GM12878 (cell line): ENCODE results near the gene MAGI1. TPM values are rescaled to one million over a fixed set of nuclear protein-coding genes. Genes with fewer than 3 reads are reported as not detected.

Experiments used
- ATAC-seq: fragments of 200-7000 bp; cut with Tn5 transposase; 3 replicates; pipeline ENCODE4 v1.9.1; 2020; ENCODE audit warnings: mild to moderate bottlenecking, moderate library complexity
- BruUV-seq: library from RNA; stranded (reverse); fragments of 400-500 nt; replicated peaks from 2 replicates; lab custom pipeline; 2021; lab: Mats Ljungman, UMichigan
- CTCF ChIA-PET: fragments of 300-600 bp; sonication (Branson Sonifier 250); formaldehyde crosslinking; extraction: SDS; loops from one replicate; lab custom pipeline; 2021; ENCODE audit warnings: inconsistent platforms; lab: Yijun Ruan, JAX
- POLR2A ChIA-PET: fragments of 350-600 bp; formaldehyde crosslinking; extraction: SDS; loops from one replicate; lab custom pipeline; 2021; ENCODE audit warnings: inconsistent platforms; lab: Charles Lee
- RAD21 ChIA-PET: fragments of 300-600 bp; sonication (Branson Sonifier 250); formaldehyde crosslinking; loops from one replicate; lab custom pipeline; 2023; ENCODE audit warnings: antibody characterized with exemption; ENCODE audit not compliant: unreplicated experiment; lab: Charles Lee
- SMC1A ChIA-PET: fragments of 300-600 bp; sonication (Branson Sonifier 250); formaldehyde crosslinking; loops from one replicate; lab custom pipeline; 2023; ENCODE audit not compliant: unreplicated experiment, uncharacterized antibody; lab: Charles Lee
- DNase-seq: peaks from one replicate; pipeline ENCODE4 v3.0.0-alpha.2; 2011; ENCODE audit warnings: low read depth, low spot score
- FAIRE-seq: peaks from 3 replicates; lab custom pipeline; 2011; peaks lifted over from hg19 to GRCh38; lab: Jason Lieb, UNC
- H2AFZ ChIP-seq: 2 replicates; pipeline ENCODE4 v1.6.0; 2011; ENCODE audit warnings: low read depth, low read length, control low read depth; ENCODE audit not compliant: control insufficient read depth
- H3K27ac ChIP-seq: 2 replicates; pipeline ENCODE4 v1.5.1; 2011; ENCODE audit warnings: control low read depth; ENCODE audit not compliant: control insufficient read depth, insufficient read depth
- H3K27me3 ChIP-seq, 2 experiments: replicated peaks in 1 of 2; 2 replicates each; pipeline versions ENCODE4 v1.6.0 to v1.6.1; 2011; ENCODE audit warnings: low read length in 1 of 2; ENCODE audit not compliant: control insufficient read depth in 2 of 2, insufficient read depth in 2 of 2
- H3K36me3 ChIP-seq, 2 experiments: 2 replicates each; pipeline ENCODE4 v1.5.1; 2011; ENCODE audit warnings: low read length in 1 of 2; ENCODE audit not compliant: control insufficient read depth in 2 of 2, insufficient read depth in 2 of 2
- H3K4me1 ChIP-seq: 2 replicates; pipeline ENCODE4 v1.6.1; 2011; ENCODE audit warnings: mild to moderate bottlenecking, low read length, moderate library complexity, mixed read lengths; ENCODE audit not compliant: control insufficient read depth, insufficient read depth
- H3K4me2 ChIP-seq: 2 replicates; pipeline ENCODE4 v1.6.0; 2011; ENCODE audit warnings: control low read depth; ENCODE audit not compliant: control insufficient read depth, insufficient read depth
- H3K4me3 ChIP-seq: fragments of 200-600 bp; sonication (generic); 2 replicates; pipeline ENCODE4 v1.5.1; 2016
- H3K79me2 ChIP-seq: 2 replicates; pipeline ENCODE4 v1.6.0; 2011; ENCODE audit warnings: low read length; ENCODE audit not compliant: control insufficient read depth, insufficient read depth
- H3K9ac ChIP-seq: 2 replicates; pipeline ENCODE4 v1.8.0; 2011; ENCODE audit warnings: low read length, control low read depth, mixed read lengths; ENCODE audit not compliant: control insufficient read depth, insufficient read depth
- H3K9me3 ChIP-seq: replicated peaks from 3 replicates; pipeline ENCODE4 v1.5.1; 2011; ENCODE audit warnings: mild to moderate bottlenecking, low read length; ENCODE audit not compliant: control insufficient read depth, insufficient read depth
- H4K20me1 ChIP-seq: 2 replicates; pipeline ENCODE4 v1.6.0; 2011; ENCODE audit not compliant: control insufficient read depth, insufficient read depth
- ATF7 ChIP-seq: fragments of 450-650 bp; IDR thresholded peaks from 2 replicates; pipeline ENCODE4 v1.6.1; 2016; ENCODE audit warnings: low read depth, mild to moderate bottlenecking
- CHD4 ChIP-seq: fragments of 200-600 bp; sonication (generic); IDR thresholded peaks from 2 replicates; pipeline ENCODE4 v1.6.1; 2016; ENCODE audit warnings: mild to moderate bottlenecking
- CREM ChIP-seq: IDR thresholded peaks from 2 replicates; pipeline ENCODE4 v1.6.1; 2014; ENCODE audit warnings: antibody characterized with exemption, low read depth
- HCFC1 ChIP-seq: fragments of 150-350 bp; IDR thresholded peaks from 2 replicates; pipeline ENCODE4 v1.6.1; 2014; ENCODE audit warnings: low read length
- HDAC6 ChIP-seq: fragments of 200-600 bp; sonication (generic); IDR thresholded peaks from one replicate; pipeline ENCODE4 v1.8.0; 2017; ENCODE audit warnings: antibody characterized with exemption; ENCODE audit not compliant: unreplicated experiment
- MEF2A ChIP-seq: IDR thresholded peaks from 2 replicates; pipeline ENCODE4 v1.6.1; 2011; ENCODE audit warnings: low read depth, mild to moderate bottlenecking, low read length, moderate library complexity; ENCODE audit not compliant: insufficient read depth
- NR2C2 ChIP-seq: IDR thresholded peaks from 2 replicates; pipeline ENCODE4 v1.6.1; 2011; ENCODE audit warnings: borderline replicate concordance, low read depth; ENCODE audit not compliant: control insufficient read depth, insufficient read length
- POLR2AphosphoS2 ChIP-seq: IDR thresholded peaks from 2 replicates; pipeline ENCODE4 v1.6.1; 2011; ENCODE audit warnings: low read depth, mild to moderate bottlenecking, low read length, improper control_type of control experiment, moderate library complexity
- PRDM15 ChIP-seq: fragments of 450-650 bp; formaldehyde crosslinking; IDR thresholded peaks from 2 replicates; pipeline ENCODE4 v1.4.0; 2020; ENCODE audit warnings: mild to moderate bottlenecking, moderate library complexity
- SPI1 ChIP-seq: IDR thresholded peaks from 2 replicates; pipeline ENCODE4 v1.6.1; 2011; ENCODE audit warnings: low read depth, mild to moderate bottlenecking, low read length, moderate library complexity, borderline replicate concordance; ENCODE audit not compliant: insufficient read depth
- TCF3 ChIP-seq: IDR thresholded peaks from 2 replicates; pipeline ENCODE4 v1.6.1; 2012; ENCODE audit warnings: low read depth, mild to moderate bottlenecking, low read length, borderline replicate concordance; ENCODE audit not compliant: insufficient read depth
- YBX1 ChIP-seq: fragments of 450-650 bp; IDR thresholded peaks from 2 replicates; pipeline ENCODE4 v1.6.1; 2016; ENCODE audit warnings: antibody characterized with exemption
- ZNF217 ChIP-seq: fragments of 450-650 bp; IDR thresholded peaks from 2 replicates; pipeline ENCODE4 v1.6.1; 2017; ENCODE audit warnings: antibody characterized with exemption, mild to moderate bottlenecking
- WGBS: methylation state at CpG from one replicate; pipeline ENCODE4 v1.1.6; 2016; ENCODE audit warnings: low lambda C conversion rate; ENCODE audit not compliant: insufficient replicate concordance, insufficient coverage; ENCODE audit errors: missing lambda C conversion rate; 5-methylcytosine and 5-hydroxymethylcytosine counted together
- in situ Hi-C: fragments of 300-500 bp; cut with MboI; formaldehyde crosslinking; loops from 9 replicates; pipeline ENCODE4 v1.14.3; 2018; ENCODE audit warnings: mixed read lengths
- intact Hi-C: fragments of 100-400 bp; cut with micrococcal nuclease; formaldehyde crosslinking; loops from one replicate; pipeline ENCODE4 v1.14.2; 2022; ENCODE audit not compliant: unreplicated experiment
- polyA plus RNA-seq, 11 experiments: library from polyadenylated mRNA; depleted of rRNA in 4 of 11; unstranded in 6 of 11; stranded (reverse) in 5 of 11; fragments of >200 nt; fragmentation: Nextera tagmentation in 4 of 11; fragmentation: Illumina TruSeq in 1 of 11; extraction: Ambion mirVana in 4 of 11; extraction: Trizol in 1 of 11; gene quantifications; 1 replicate in 1 of 11; 2 replicates in 10 of 11; pipeline versions ENCODE4 v1.2.1 to v1.2.3, GENCODE V29; 2011 to 2016; ENCODE audit warnings: inconsistent platforms in 2 of 11, missing spikeins in 2 of 11, low read depth in 1 of 11
- total RNA-seq, 4 experiments: library from RNA; depleted of rRNA in 3 of 4; stranded (reverse); fragments of >200 nt in 3 of 4; fragmentation: Illumina TruSeq in 1 of 4; extraction: Trizol in 1 of 4; gene quantifications; 2 replicates each; pipeline versions ENCODE4 v1.2.1 to v1.2.3, GENCODE V29; 2013 to 2021
- TF ChIP-seq, protein P1 (sequence below): fragments of 150-350 bp; IDR thresholded peaks from 2 replicates; pipeline ENCODE4 v1.6.1; 2014; ENCODE audit warnings: mild to moderate bottlenecking, low read depth, low read length

MAGI1 gene
- total and polyA plus RNA-seq, 10 of the 15 experiments (the other 5 are each of a cell fraction or from before 2014, with no cell fraction given), result 0.02 to 3.3 (median 0.29) TPM; not detected in 1

GRCh38 chr3:65767551-65767950 lies 271.2 kb downstream of the MAGI1 start (continued):
- TF ChIP-seq PRDM15 (CRISPR knock-in tag), result no peak

GRCh38 chr3:65762235-65762580 lies 276.5 kb downstream of the MAGI1 start:
- Histone ChIP-seq H3K27me3 (no peaks in the 10 kb centered on the region; a peak in 1 of 4 replicates), H3K4me1 (no peaks in the 10 kb centered on the region), H2AFZ (no peak overlapping the region), H3K9ac (no peak overlapping the region), H3K36me3 (no peaks in the 10 kb centered on the region), H3K79me2 (no peaks in the 10 kb centered on the region), H3K27ac (no peak overlapping the region), H3K9me3 (no peaks in the 10 kb centered on the region), H4K20me1 (no peaks in the 10 kb centered on the region), H3K4me2 (no peak overlapping the region), H3K4me3 (no peak overlapping the region)
- intact Hi-C loops (no loop called here), in situ Hi-C loops (no loop called here)
- TF ChIP-seq HCFC1, result no peak
- TF ChIP-seq CREM, result no peak
- TF ChIP-seq ATF7, result no peak
- no peak for TF ChIP-seq SPI1
- no peak for TF ChIP-seq POLR2AphosphoS2
- TF ChIP-seq MEF2A, result no peak
- no peak for TF ChIP-seq YBX1
- no peak for TF ChIP-seq TCF3
- TF ChIP-seq HDAC6, result no peak
- TF ChIP-seq, protein P1, sequence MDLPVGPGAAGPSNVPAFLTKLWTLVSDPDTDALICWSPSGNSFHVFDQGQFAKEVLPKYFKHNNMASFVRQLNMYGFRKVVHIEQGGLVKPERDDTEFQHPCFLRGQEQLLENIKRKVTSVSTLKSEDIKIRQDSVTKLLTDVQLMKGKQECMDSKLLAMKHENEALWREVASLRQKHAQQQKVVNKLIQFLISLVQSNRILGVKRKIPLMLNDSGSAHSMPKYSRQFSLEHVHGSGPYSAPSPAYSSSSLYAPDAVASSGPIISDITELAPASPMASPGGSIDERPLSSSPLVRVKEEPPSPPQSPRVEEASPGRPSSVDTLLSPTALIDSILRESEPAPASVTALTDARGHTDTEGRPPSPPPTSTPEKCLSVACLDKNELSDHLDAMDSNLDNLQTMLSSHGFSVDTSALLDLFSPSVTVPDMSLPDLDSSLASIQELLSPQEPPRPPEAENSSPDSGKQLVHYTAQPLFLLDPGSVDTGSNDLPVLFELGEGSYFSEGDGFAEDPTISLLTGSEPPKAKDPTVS, result no peak
- no peak for TF ChIP-seq CHD4
- no peak for TF ChIP-seq NR2C2
- TF ChIP-seq ZNF217, result no peak
- ChIA-PET RAD21 (no interaction called here), POLR2A (no interaction called here), SMC1A (no interaction called here), CTCF (no interaction called here)
- ATAC-seq, result no peak
- no peak for FAIRE-seq
- 31% methylated on average over 4 of the region's 4 CpGs for WGBS
- no peak for DNase-seq
- BruUV-seq, result no TSS peak
